Stomach (tissue), 9 donors: ENCODE results near the gene SYT6. TPM values are rescaled to one million over a fixed set of nuclear protein-coding genes. Genes with fewer than 3 reads are reported as not detected.

ENCODE experiments used
- DNase-seq, 2 donors: peaks; one replicate each; pipeline versions ENCODE4 v3.0.0 to v3.0.0-alpha.2; 2013 to 2019
- H3K27ac ChIP-seq, 5 donors: fragments of 200-600 bp in 4 of 5; sonication (generic) in 4 of 5; one replicate each; pipeline ENCODE4 v1.5.1; 2013 to 2019; ENCODE audit warnings: mild to moderate bottlenecking in 1 of 5, moderate library complexity in 1 of 5
- H3K27me3 ChIP-seq, 3 donors: fragments of 200-600 bp; sonication (generic); one replicate each; pipeline ENCODE4 v1.5.1; 2017 to 2019; ENCODE audit warnings: mixed run types in 1 of 3
- H3K36me3 ChIP-seq, 4 donors: fragments of 200-600 bp; sonication (generic); 1 replicate in 3 of 4; 2 replicates in 1 of 4; pipeline ENCODE4 v1.5.1; 2016 to 2019
- H3K4me1 ChIP-seq, 4 donors: fragments of 200-600 bp; sonication (generic); one replicate each; pipeline ENCODE4 v1.5.1; 2016 to 2019
- H3K4me3 ChIP-seq, 4 donors: fragments of 200-600 bp; sonication (generic) in 3 of 4; one replicate each; pipeline ENCODE4 v1.5.1; 2016 to 2019; ENCODE audit warnings: mild to moderate bottlenecking in 1 of 4
- H3K9me3 ChIP-seq, 4 donors: fragments of 200-600 bp; sonication (generic); one replicate each; pipeline ENCODE4 v1.5.1; 2016 to 2019
- CTCF ChIP-seq, 7 experiments: fragments of 450-650 bp in 4 of 7; fragments of 200-600 bp in 3 of 7; sonication (generic) in 3 of 7; IDR thresholded peaks; one replicate each; pipeline ENCODE4 v1.5.1; 2016 to 2019; ENCODE audit warnings: antibody characterized with exemption in 7 of 7, control low read depth in 2 of 7, mild to moderate bottlenecking in 1 of 7
- EP300 ChIP-seq: sonication (generic); formaldehyde crosslinking; IDR thresholded peaks from one replicate; pipeline ENCODE4 v1.6.1; 2017; ENCODE audit warnings: antibody characterized with exemption
- POLR2A ChIP-seq, 4 donors: fragments of 450-650 bp; IDR thresholded peaks; one replicate each; pipeline ENCODE4 v1.6.1; 2016; ENCODE audit warnings: antibody characterized with exemption in 4 of 4, control low read depth in 2 of 4, mild to moderate bottlenecking in 1 of 4, moderate library complexity in 1 of 4
- POLR2AphosphoS5 ChIP-seq, 3 donors: sonication (generic); formaldehyde crosslinking; IDR thresholded peaks; one replicate each; pipeline ENCODE4 v1.6.1; 2016; ENCODE audit warnings: antibody characterized with exemption in 3 of 3
- WGBS, 5 donors: extraction: QIAGEN DNeasy Blood & Tissue Kit in 3 of 5; methylation state at CpG; one replicate each; pipeline versions ENCODE4 v1.1.5 to v1.1.7; 2013 to 2018; 5-methylcytosine and 5-hydroxymethylcytosine counted together
- intact Hi-C: fragments of 100-400 bp; cut with DNase I; formaldehyde crosslinking; loops from one replicate; pipeline ENCODE4 v1.15.1; 2023; ENCODE audit warnings: low total_unique reads
- polyA plus RNA-seq, 3 donors: library from polyadenylated mRNA; stranded (reverse); fragments of 200-250 nt; gene quantifications; one replicate each; pipeline ENCODE4 v1.2.3, GENCODE V29; 2013
- total RNA-seq, 5 donors: library from RNA; depleted of rRNA; stranded (reverse); fragments of >200 nt; gene quantifications; one replicate each; pipeline versions ENCODE4 v1.1.0 to v1.2.3, GENCODE V29; 2014 to 2016
- donor health status: healthy with polysubstance abuse.
- donor health status: Bipolar disorder and iron deficiency.
- donor health status: healthy.

Gene SYT6
- total and polyA plus RNA-seq, 8 donors, result 0.18 to 86.6 (median 1.7) TPM; not detected in 4

GRCh38 chr1:114164840-114165543 lies 11.3 kb upstream of the SYT6 start:
- H3K27ac ChIP-seq, result no peak overlapping the region
- no peak for DNase-seq
- intact Hi-C loops, result no loop called here
- H3K27me3 ChIP-seq, result peaks cover 0 to 13% (median 0%) of the 10 kb centered on the region in 3 donors
- no peaks in the 10 kb centered on the region for H3K4me1 ChIP-seq
- no peak for TF ChIP-seq CTCF (IDR thresholded peaks at IDR 0.05)
- TF ChIP-seq EP300, result no peak
- no peak for TF ChIP-seq POLR2AphosphoS5 (IDR thresholded peaks at IDR 0.05)
- no peak for TF ChIP-seq POLR2A (IDR thresholded peaks at IDR 0.05)
- no peak overlapping the region for H3K4me3 ChIP-seq
- 52 to 76% (median 70%) methylated on average over 3 of the region's 3 CpGs for WGBS, 5 donors
- H3K9me3 ChIP-seq, result no peaks in the 10 kb centered on the region
- no peaks in the 10 kb centered on the region for H3K36me3 ChIP-seq

GRCh38 chr1:114159941-114160340 lies 6.3 kb upstream of the SYT6 start:
- Histone ChIP-seq H3K4me3 (no peak overlapping the region), H3K4me1 (peaks cover 0 to 2% (median 1%) of the 10 kb centered on the region in 4 donors), H3K27ac (no peak overlapping the region), H3K36me3 (no peaks in the 10 kb centered on the region), H3K27me3 (peaks cover 0 to 49% (median 27%) of the 10 kb centered on the region in 3 donors), H3K9me3 (no peaks in the 10 kb centered on the region)
- DNase-seq, result no peak
- 79 to 89% (median 86%) methylated on average over 2 of the region's 2 CpGs for WGBS, 5 donors
- no peak for TF ChIP-seq POLR2AphosphoS5 (IDR thresholded peaks at IDR 0.05)
- TF ChIP-seq POLR2A (IDR thresholded peaks at IDR 0.05), result no peak
- no peak for TF ChIP-seq EP300
- TF ChIP-seq CTCF (IDR thresholded peaks at IDR 0.05), result no peak
- intact Hi-C loops, result no loop called here

GRCh38 chr1:114157275-114157660 lies 3.6 kb upstream of the SYT6 start:
- Histone ChIP-seq H3K9me3 (no peaks in the 10 kb centered on the region), H3K4me1 (peaks cover 21 to 29% (median 28%) of the 10 kb centered on the region in 4 donors), H3K27me3 (peaks cover 11 to 71% (median 54%) of the 10 kb centered on the region in 3 donors), H3K36me3 (no peaks in the 10 kb centered on the region), H3K4me3 (no peak overlapping the region), H3K27ac (no peak overlapping the region)
- intact Hi-C loops, result no loop called here
- DNase-seq, result no peak
- WGBS, 5 donors, result 52 to 58% (median 53%) methylated on average over 6 of the region's 6 CpGs
- TF ChIP-seq POLR2A (IDR thresholded peaks at IDR 0.05), result no peak
- TF ChIP-seq POLR2AphosphoS5 (IDR thresholded peaks at IDR 0.05), result no peak
- TF ChIP-seq CTCF (IDR thresholded peaks at IDR 0.05), result no peak
- no peak for TF ChIP-seq EP300

GRCh38 chr1:114156538-114157274 lies 3.0 kb upstream of the SYT6 start:
- DNase-seq, result no peak
- WGBS, 5 donors, result 33 to 59% (median 45%) methylated on average over 5 of the region's 5 CpGs
- Histone ChIP-seq H3K9me3 (no peaks in the 10 kb centered on the region), H3K4me1 (peaks cover 24 to 33% (median 33%) of the 10 kb centered on the region in 4 donors), H3K27me3 (peaks cover 16 to 77% (median 60%) of the 10 kb centered on the region in 3 donors), H3K36me3 (no peaks in the 10 kb centered on the region), H3K4me3 (no peak overlapping the region), H3K27ac (no peak overlapping the region)
- intact Hi-C loops, result no loop called here
- TF ChIP-seq POLR2AphosphoS5 (IDR thresholded peaks at IDR 0.05) (no peak), POLR2A (IDR thresholded peaks at IDR 0.05) (no peak), EP300 (no peak), CTCF (IDR thresholded peaks at IDR 0.05) (no peak)
